Tibial artery (tissue), 4 donors: ENCODE data around the gene MAN2B2.

Source experiments
- DNase-seq, 2 donors: peaks; one replicate each; pipeline ENCODE4 v3.0.0-alpha.2; 2019
- H3K27ac ChIP-seq, 2 donors: fragments of 200-600 bp; sonication (generic) in 1 of 2; 1 replicate in 1 of 2; 2 replicates in 1 of 2; pipeline ENCODE4 v1.5.1; 2018 to 2019; ENCODE audit warnings: mild to moderate bottlenecking in 1 of 2
- H3K27me3 ChIP-seq, 2 donors: fragments of 200-600 bp; sonication (generic) in 1 of 2; one replicate each; pipeline versions ENCODE4 v1.5.1 to v1.6.0; 2016 to 2019
- H3K36me3 ChIP-seq, 3 donors: fragments of 200-600 bp; sonication (generic) in 2 of 3; one replicate each; pipeline ENCODE4 v1.5.1; 2016 to 2019; ENCODE audit warnings: mild to moderate bottlenecking in 2 of 3
- H3K4me1 ChIP-seq, 4 donors: fragments of 200-600 bp; sonication (generic) in 2 of 4; 1 replicate in 3 of 4; 2 replicates in 1 of 4; pipeline ENCODE4 v1.5.1; 2016 to 2019
- H3K4me3 ChIP-seq, 2 donors: fragments of 200-600 bp; sonication (generic) in 1 of 2; 1 replicate in 1 of 2; 2 replicates in 1 of 2; pipeline ENCODE4 v1.5.1; 2018 to 2019; ENCODE audit warnings: mild to moderate bottlenecking in 2 of 2
- H3K9me3 ChIP-seq, 3 donors: fragments of 200-600 bp; sonication (generic) in 1 of 3; one replicate each; pipeline ENCODE4 v1.5.1; 2016 to 2019
- CTCF ChIP-seq, 2 experiments: fragments of 200-600 bp in 1 of 2; fragments of 450-650 bp in 1 of 2; IDR thresholded peaks; one replicate each; pipeline ENCODE4 v1.5.1; 2017 to 2019; ENCODE audit warnings: antibody characterized with exemption in 2 of 2, mild to moderate bottlenecking in 1 of 2, moderate library complexity in 1 of 2
- intact Hi-C: fragments of 100-400 bp; cut with DNase I; formaldehyde crosslinking; loops from one replicate; pipeline ENCODE4 v1.15.0; 2023; ENCODE audit warnings: low total_unique reads

The MAN2B2 gene

GRCh38 chr4:6532658-6533057, 42.3 kb upstream of the MAN2B2 start:
- Histone ChIP-seq H3K4me1 (no peaks in the 10 kb centered on the region), H3K27me3 (peaks cover 0 to 32% of the 10 kb centered on the region in 2 donors), H3K4me3 (no peak overlapping the region), H3K27ac (no peak overlapping the region), H3K9me3 (no peaks in the 10 kb centered on the region), H3K36me3 (no peaks in the 10 kb centered on the region)
- no peak for TF ChIP-seq CTCF (IDR thresholded peaks at IDR 0.05)
- no peak for DNase-seq
- intact Hi-C loops = no loop called here

- no peak overlapping the region for H3K4me3 ChIP-seq
- TF ChIP-seq CTCF (IDR thresholded peaks at IDR 0.05) = no peak
- DNase-seq = no peak
- no peaks in the 10 kb centered on the region for H3K36me3 ChIP-seq
- intact Hi-C loops = no loop called here
- no peaks in the 10 kb centered on the region for H3K4me1 ChIP-seq
- peaks cover 0 to 42% of the 10 kb centered on the region in 2 donors for H3K27me3 ChIP-seq
- no peaks in the 10 kb centered on the region for H3K9me3 ChIP-seq
- H3K27ac ChIP-seq = no peak overlapping the region
These were observed 40.9 kb upstream of the MAN2B2 start for GRCh38 chr4:6534050-6534449.

- Histone ChIP-seq H3K36me3 (no peaks in the 10 kb centered on the region), H3K4me1 (no peaks in the 10 kb centered on the region), H3K27me3 (peaks cover 0 to 34% of the 10 kb centered on the region in 2 donors), H3K27ac (no peak overlapping the region), H3K4me3 (no peak overlapping the region), H3K9me3 (no peaks in the 10 kb centered on the region)
- TF ChIP-seq CTCF (IDR thresholded peaks at IDR 0.05) = no peak
- intact Hi-C loops = no loop called here
- no peak for DNase-seq
These were observed 40.2 kb upstream of the MAN2B2 start for GRCh38 chr4:6534618-6535328.

- intact Hi-C loops = no loop called here
- DNase-seq = no peak
- Histone ChIP-seq H3K4me1 (no peaks in the 10 kb centered on the region), H3K27me3 (peaks cover 0 to 29% of the 10 kb centered on the region in 2 donors), H3K4me3 (no peak overlapping the region), H3K27ac (no peak overlapping the region), H3K36me3 (no peaks in the 10 kb centered on the region), H3K9me3 (no peaks in the 10 kb centered on the region)
- no peak for TF ChIP-seq CTCF (IDR thresholded peaks at IDR 0.05)
These were observed 39.7 kb upstream of the MAN2B2 start for GRCh38 chr4:6535329-6535692.

GRCh38 chr4:6535706-6536105, 39.3 kb upstream of the MAN2B2 start:
- Histone ChIP-seq H3K27ac (no peak overlapping the region), H3K36me3 (no peaks in the 10 kb centered on the region), H3K9me3 (peaks cover 0 to 4% (median 3%) of the 10 kb centered on the region in 3 donors), H3K4me1 (no peaks in the 10 kb centered on the region), H3K4me3 (no peak overlapping the region), H3K27me3 (peaks cover 0 to 30% of the 10 kb centered on the region in 2 donors)
- no peak for DNase-seq
- intact Hi-C loops = no loop called here
- TF ChIP-seq CTCF (IDR thresholded peaks at IDR 0.05) = no peak
